IPS-20b (cell line): Measurements from ENCODE around the gene CACNA1C.

Source experiments
- H3K27ac ChIP-seq: one replicate; pipeline ENCODE4 v1.5.1; 2013; ENCODE audit warnings: low read length
- H3K27me3 ChIP-seq: 2 replicates; pipeline ENCODE4 v1.6.1; 2013; ENCODE audit warnings: mild to moderate bottlenecking, low read length, inconsistent platforms; ENCODE audit not compliant: insufficient read depth
- H3K36me3 ChIP-seq: 2 replicates; pipeline ENCODE4 v1.6.1; 2013; ENCODE audit warnings: low read depth, mild to moderate bottlenecking, inconsistent platforms, low read length, moderate library complexity; ENCODE audit not compliant: insufficient read depth
- H3K4me1 ChIP-seq: 2 replicates; pipeline ENCODE4 v1.6.1; 2013; ENCODE audit warnings: mild to moderate bottlenecking, control low read depth, inconsistent platforms, low read length, moderate library complexity; ENCODE audit not compliant: insufficient read depth
- H3K4me3 ChIP-seq: 2 replicates; pipeline ENCODE4 v1.5.1; 2013; ENCODE audit warnings: mild to moderate bottlenecking, low read length, inconsistent platforms
- H3K9ac ChIP-seq: 2 replicates; pipeline ENCODE4 v1.6.1; 2013; ENCODE audit warnings: low read depth, mild to moderate bottlenecking, inconsistent platforms, low read length, moderate library complexity
- H3K9me3 ChIP-seq: 2 replicates; pipeline ENCODE4 v1.6.1; 2013; ENCODE audit warnings: mild to moderate bottlenecking, low read depth, low read length, inconsistent platforms; ENCODE audit not compliant: insufficient read depth

The CACNA1C gene

GRCh38 chr12:2743478-2743877 is 690.7 kb downstream of the CACNA1C start:
- H3K27ac ChIP-seq = no peak overlapping the region
- no peaks in the 10 kb centered on the region; the same call in 1 of the 2 replicates for H3K27me3 ChIP-seq
- no peaks in the 10 kb centered on the region for H3K9me3 ChIP-seq
- H3K9ac ChIP-seq = no peak overlapping the region
- H3K4me3 ChIP-seq = no peak overlapping the region
- no peaks in the 10 kb centered on the region for H3K4me1 ChIP-seq
- H3K36me3 ChIP-seq = no peaks in the 10 kb centered on the region

- H3K4me1 ChIP-seq = peaks cover 4% of the 10 kb centered on the region; the same call in 1 of the 2 replicates
- no peak overlapping the region for H3K27ac ChIP-seq
- no peaks in the 10 kb centered on the region for H3K9me3 ChIP-seq
- no peak overlapping the region for H3K4me3 ChIP-seq
- no peaks in the 10 kb centered on the region; the same call in 1 of the 2 replicates for H3K27me3 ChIP-seq
- H3K9ac ChIP-seq = no peak overlapping the region
- H3K36me3 ChIP-seq = no peaks in the 10 kb centered on the region
These were observed 692.9 kb downstream of the CACNA1C start for GRCh38 chr12:2745655-2746054.
